Stimulated activated CD4-positive, alpha-beta T cell treated with anti-CD3 and anti-CD28 coated beads, Interleukin-2, amount 100 ng/mL, for 4 hours (primary cell): ENCODE measurements around the gene ZDHHC4.
A peak's percentile ranks its signal among the peaks of the same experiment; 100 is the strongest.

Experiments used
- DNase-seq: peaks from one replicate; pipeline ENCODE4 v3.0.0-alpha.2; 2020; ENCODE audit warnings: low read depth

ZDHHC4 gene

GRCh38 chr7:6636741-6637543 is 59.7 kb downstream of the ZDHHC4 start, which contains the start of gene ZNF316:
ZNF316 (plus strand) TSS chr7:6637318; CDS start chr7:6642410, 5,092 bp downstream.
- DNase-seq = peak; percentile 45

GRCh38 chr7:6637544-6638229 is 60.4 kb downstream of the ZDHHC4 start:
- peak; percentile 42 for DNase-seq
